H1 (cell line): Measurements from ENCODE around the gene CCDC51. TPM values are rescaled to one million over a fixed set of nuclear protein-coding genes. Genes with fewer than 3 reads are reported as not detected.

ENCODE experiments used
- ATF2 ChIP-seq: IDR thresholded peaks from 2 replicates; pipeline ENCODE4 v1.6.1; 2012; ENCODE audit warnings: low read length, inconsistent platforms
- BACH1 ChIP-seq: IDR thresholded peaks from 2 replicates; pipeline ENCODE4 v1.6.1; 2012; ENCODE audit warnings: low read length, improper control_type of control experiment
- CREB1 ChIP-seq: IDR thresholded peaks from 2 replicates; pipeline ENCODE4 v1.6.1; 2012; ENCODE audit warnings: inconsistent platforms
- EP300 ChIP-seq, 2 experiments: IDR thresholded peaks; 1 replicate in 1 of 2; 2 replicates in 1 of 2; pipeline ENCODE4 v1.6.1; 2011 to 2012; ENCODE audit warnings: low read depth in 2 of 2, low read length in 2 of 2, mild to moderate bottlenecking in 2 of 2, borderline replicate concordance in 1 of 2, inconsistent platforms in 1 of 2, moderate library complexity in 1 of 2
- HDAC2 ChIP-seq, 2 experiments: fragments of 300-600 bp in 1 of 2; sonication (generic) in 1 of 2; IDR thresholded peaks; 2 replicates each; pipeline ENCODE4 v1.6.1; 2011 to 2012; ENCODE audit warnings: low read depth in 2 of 2, low read length in 2 of 2, mild to moderate bottlenecking in 2 of 2, moderate library complexity in 2 of 2, borderline replicate concordance in 1 of 2, inconsistent platforms in 1 of 2
- JUND ChIP-seq: IDR thresholded peaks from 2 replicates; pipeline ENCODE4 v1.6.1; 2011; ENCODE audit warnings: mild to moderate bottlenecking, improper control_type of control experiment, low read length
- KDM5A ChIP-seq: fragments of 200-600 bp; IDR thresholded peaks from 2 replicates; pipeline ENCODE4 v1.7.1; 2012; ENCODE audit warnings: mild to moderate bottlenecking, low read length, inconsistent platforms, mixed read lengths
- PHF8 ChIP-seq: fragments of 200-600 bp; sonication (generic); conservative IDR thresholded peaks from 2 replicates; pipeline ENCODE4 v1.7.1; 2012; ENCODE audit warnings: low read depth, mild to moderate bottlenecking, inconsistent platforms, low read length, moderate library complexity
- POU5F1 ChIP-seq: IDR thresholded peaks from 2 replicates; pipeline ENCODE4 v1.6.1; 2011; ENCODE audit warnings: low read depth, mild to moderate bottlenecking, low read length, moderate library complexity
- RXRA ChIP-seq: IDR thresholded peaks from 2 replicates; pipeline ENCODE4 v1.6.1; 2011; ENCODE audit warnings: low read depth, mild to moderate bottlenecking, low read length, moderate library complexity; ENCODE audit not compliant: insufficient read depth
- SAP30 ChIP-seq: fragments of 300-600 bp; sonication (generic); IDR thresholded peaks from 2 replicates; pipeline ENCODE4 v1.7.1; 2012; ENCODE audit warnings: low read length, moderate library complexity, mild to moderate bottlenecking, inconsistent platforms; ENCODE audit not compliant: insufficient read depth, insufficient replicate concordance
- SP2 ChIP-seq: IDR thresholded peaks from 2 replicates; pipeline ENCODE4 v1.6.1; 2012; ENCODE audit warnings: mild to moderate bottlenecking, low read length, inconsistent platforms
- ZNF274 ChIP-seq: IDR thresholded peaks from 2 replicates; pipeline ENCODE4 v1.7.0; 2012; ENCODE audit warnings: low read length, borderline replicate concordance; ENCODE audit errors: extremely low read depth
- polyA plus RNA-seq, 7 experiments: library from polyadenylated mRNA; depleted of rRNA in 3 of 7; stranded (reverse) in 5 of 7; unstranded in 2 of 7; fragments of >200 nt in 5 of 7; fragments of 200-250 nt in 2 of 7; gene quantifications; 1 replicate in 5 of 7; 2 replicates in 1 of 7; 4 replicates in 1 of 7; pipeline versions ENCODE4 v1.2.1 to v1.2.3, GENCODE V29; 2011 to 2013; ENCODE audit warnings: missing spikeins in 2 of 7, mixed read lengths in 2 of 7
- total RNA-seq: library from RNA; stranded (reverse); fragmentation: NEBNext Ultra II Directional; extraction: Animal tissue kit (Norgen Biotek cat#: 25700); gene quantifications from 2 replicates; pipeline ENCODE4 v1.2.1, GENCODE V29; 2021
- TF ChIP-seq, protein P1 (sequence below): IDR thresholded peaks from 2 replicates; pipeline ENCODE4 v1.6.1; 2012; ENCODE audit warnings: inconsistent platforms
- TF ChIP-seq, protein P2 (sequence below): IDR thresholded peaks from 2 replicates; pipeline ENCODE4 v1.6.1; 2011; ENCODE audit warnings: low read length, improper control_type of control experiment

The CCDC51 gene
- total and polyA plus RNA-seq, 2 of the 8 experiments (the other 6 are each of a cell fraction or from before 2014, with no cell fraction given), result 21.3 to 21.4 TPM

GRCh38 chr3:48465531-48466378 lies 25.8 kb upstream of the CCDC51 start (continued):
- TF ChIP-seq ZNF274 (no peak), JUND (peak; percentile 52; the same call in 1 of the 2 replicates), PHF8 (no peak), EP300 (IDR thresholded peaks at IDR 0.05; ENCODE audit: borderline replicate concordance in 1 of 2, low read depth in 2 of 2, low read length in 2 of 2) (peak in 1 of 2 experiments; percentile 72; a peak in 1 of 3 replicates), RXRA (no peak), SAP30 (no peak), HDAC2 (IDR thresholded peaks at IDR 0.05; ENCODE audit: borderline replicate concordance in 1 of 2, low read depth in 2 of 2, low read length in 2 of 2) (no peak), POU5F1 (no peak), KDM5A (no peak), SP2 (no peak), BACH1 (peak; percentile 95), ATF2 (no peak), CREB1 (0 out of 2 replicates have a peak, but pooled peaks have one; percentile 17)
- TF ChIP-seq, protein P1, sequence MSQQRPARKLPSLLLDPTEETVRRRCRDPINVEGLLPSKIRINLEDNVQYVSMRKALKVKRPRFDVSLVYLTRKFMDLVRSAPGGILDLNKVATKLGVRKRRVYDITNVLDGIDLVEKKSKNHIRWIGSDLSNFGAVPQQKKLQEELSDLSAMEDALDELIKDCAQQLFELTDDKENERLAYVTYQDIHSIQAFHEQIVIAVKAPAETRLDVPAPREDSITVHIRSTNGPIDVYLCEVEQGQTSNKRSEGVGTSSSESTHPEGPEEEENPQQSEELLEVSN, result peak; percentile 44
- TF ChIP-seq, protein P2, sequence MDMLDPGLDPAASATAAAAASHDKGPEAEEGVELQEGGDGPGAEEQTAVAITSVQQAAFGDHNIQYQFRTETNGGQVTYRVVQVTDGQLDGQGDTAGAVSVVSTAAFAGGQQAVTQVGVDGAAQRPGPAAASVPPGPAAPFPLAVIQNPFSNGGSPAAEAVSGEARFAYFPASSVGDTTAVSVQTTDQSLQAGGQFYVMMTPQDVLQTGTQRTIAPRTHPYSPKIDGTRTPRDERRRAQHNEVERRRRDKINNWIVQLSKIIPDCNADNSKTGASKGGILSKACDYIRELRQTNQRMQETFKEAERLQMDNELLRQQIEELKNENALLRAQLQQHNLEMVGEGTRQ, result no peak
